CD4-positive, CD25-positive, alpha-beta regulatory T cell (primary cell): ENCODE results near the gene DEPDC1B. TPM values are rescaled to one million over a fixed set of nuclear protein-coding genes. Genes with fewer than 3 reads are reported as not detected.
"Not testable (repeated sequence)": the region's sequence is repeated elsewhere in the genome, so short reads cannot be mapped to it uniquely, and the experiment has no call there.

Source experiments
- ATAC-seq, 2 donors: fragments of 150-1000 bp; cut with Tn5 transposase; one replicate each; pipeline ENCODE4 v1.10.0; 2021; ENCODE audit warnings: low read depth in 2 of 2, moderate number of reproducible peaks in 2 of 2, moderate library complexity in 1 of 2
- DNase-seq, 3 donors: peaks; one replicate each; pipeline versions ENCODE4 v3.0.0 to v3.0.0-alpha.2; 2012 to 2022; ENCODE audit warnings: mixed read lengths in 1 of 3
- H3K27ac ChIP-seq: one replicate; pipeline ENCODE4 v1.7.0; 2013; ENCODE audit warnings: mild to moderate bottlenecking, low read length; ENCODE audit not compliant: insufficient read depth, poor library complexity, severe bottlenecking
- H3K27me3 ChIP-seq: one replicate; pipeline ENCODE4 v1.7.0; 2013; ENCODE audit warnings: low read length; ENCODE audit not compliant: control insufficient read depth, insufficient read depth
- H3K36me3 ChIP-seq: one replicate; pipeline ENCODE4 v1.7.0; 2013; ENCODE audit warnings: mild to moderate bottlenecking, low read length, moderate library complexity; ENCODE audit not compliant: control insufficient read depth, insufficient read depth
- H3K4me1 ChIP-seq: 2 replicates; pipeline ENCODE4 v1.7.0; 2013; ENCODE audit warnings: mild to moderate bottlenecking, low read length; ENCODE audit not compliant: insufficient read depth, control insufficient read depth, poor library complexity, severe bottlenecking
- H3K4me3 ChIP-seq: one replicate; pipeline ENCODE4 v1.7.0; 2013; ENCODE audit warnings: low read depth, mild to moderate bottlenecking, low read length, moderate library complexity
- H3K9me3 ChIP-seq, 2 experiments: 1 replicate in 1 of 2; 2 replicates in 1 of 2; pipeline ENCODE4 v1.7.0; 2013; ENCODE audit warnings: low read length in 2 of 2, mild to moderate bottlenecking in 1 of 2, moderate library complexity in 1 of 2; ENCODE audit not compliant: control insufficient read depth in 2 of 2
- H3K27ac Mint-ChIP-seq, 3 donors: one replicate each; pipeline ENCODE4 v1.8.0; 2020 to 2022; ENCODE audit warnings: mild to moderate bottlenecking in 3 of 3, mixed read lengths in 3 of 3, moderate library complexity in 2 of 3
- H3K27me3 Mint-ChIP-seq: one replicate; pipeline ENCODE4 v1.8.0; 2022; ENCODE audit warnings: mild to moderate bottlenecking, mixed read lengths
- H3K36me3 Mint-ChIP-seq: one replicate; pipeline ENCODE4 v1.8.0; 2020; ENCODE audit warnings: mixed read lengths
- H3K4me1 Mint-ChIP-seq, 4 donors: one replicate each; pipeline ENCODE4 v1.8.0; 2020 to 2022; ENCODE audit warnings: mixed read lengths in 4 of 4, mild to moderate bottlenecking in 1 of 4
- H3K4me3 Mint-ChIP-seq, 4 donors: one replicate each; pipeline ENCODE4 v1.8.0; 2020 to 2022; ENCODE audit warnings: mild to moderate bottlenecking in 4 of 4, mixed read lengths in 4 of 4, moderate library complexity in 3 of 4
- H3K9me3 Mint-ChIP-seq, 7 donors: one replicate each; pipeline ENCODE4 v1.8.0; 2020 to 2022; ENCODE audit warnings: mixed read lengths in 7 of 7, mild to moderate bottlenecking in 3 of 7, moderate library complexity in 2 of 7
- polyA plus RNA-seq, 4 donors: library from polyadenylated mRNA; unstranded; fragments of 300-500 nt; fragmentation: Illumina TruSeq; gene quantifications; one replicate each; pipeline ENCODE4 v1.2.3, GENCODE V29; 2021
- total RNA-seq: library from RNA; stranded (reverse); gene quantifications from one replicate; pipeline ENCODE4 v1.2.3, GENCODE V29; 2022

The DEPDC1B gene
- total and polyA plus RNA-seq, 5 donors from 2014 or later, result 0.83 to 4.3 (median 2.0) TPM

- Mint-ChIP-seq H3K4me3 (no peak overlapping the region), H3K9me3 (peaks cover 0 to 4% (median 0%) of the 10 kb centered on the region in 7 donors), H3K36me3 (no peaks in the 10 kb centered on the region), H3K27ac (no peak overlapping the region), H3K4me1 (no peaks in the 10 kb centered on the region), H3K27me3 (no peaks in the 10 kb centered on the region)
- H3K4me3 ChIP-seq, result no peak overlapping the region
- no peaks in the 10 kb centered on the region for H3K4me1 ChIP-seq
- DNase-seq (no peak), ATAC-seq (no peak)
- no peaks in the 10 kb centered on the region for H3K9me3 ChIP-seq
- H3K27ac ChIP-seq, result no peak overlapping the region
- H3K27me3 ChIP-seq, result no peaks in the 10 kb centered on the region
- no peaks in the 10 kb centered on the region for H3K36me3 ChIP-seq
Observed at GRCh38 chr5:60636644-60637043, 63.3 kb downstream of the DEPDC1B start.

- DNase-seq, result no peak
- Mint-ChIP-seq H3K4me3 (no peak overlapping the region), H3K27ac (no peak overlapping the region), H3K9me3 (peaks cover 0 to 4% (median 0%) of the 10 kb centered on the region in 7 donors), H3K4me1 (no peaks in the 10 kb centered on the region), H3K27me3 (no peaks in the 10 kb centered on the region), H3K36me3 (no peaks in the 10 kb centered on the region)
- Histone ChIP-seq H3K27me3 (no peaks in the 10 kb centered on the region), H3K4me3 (no peak overlapping the region), H3K9me3 (no peaks in the 10 kb centered on the region), H3K27ac (no peak overlapping the region), H3K36me3 (no peaks in the 10 kb centered on the region), H3K4me1 (no peaks in the 10 kb centered on the region)
- ATAC-seq, result no peak
Observed at GRCh38 chr5:60636001-60636400, 64.0 kb downstream of the DEPDC1B start.

DNA sequence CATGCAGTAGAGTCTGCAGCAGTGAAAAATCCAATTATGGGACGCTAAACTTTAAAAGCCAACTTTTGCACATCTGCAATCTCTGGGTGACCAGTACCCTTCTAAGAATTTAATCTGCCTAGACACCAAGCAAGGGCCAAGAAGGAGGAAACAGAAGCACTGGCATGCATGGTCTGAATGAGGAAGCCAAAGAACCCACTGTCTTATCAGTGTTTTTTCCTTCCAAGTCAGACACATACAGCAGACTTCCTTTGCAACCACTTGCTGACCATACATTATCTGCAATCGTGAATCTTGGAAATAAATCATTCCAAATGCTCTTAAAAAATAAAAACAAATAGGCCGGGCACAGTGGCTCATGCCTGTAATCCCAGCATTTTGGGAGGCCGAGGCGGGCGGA is 65.9 kb downstream of the DEPDC1B start:
- Mint-ChIP-seq H3K9me3 (peaks cover 0 to 4% (median 0%) of the 10 kb centered on the region in 7 donors), H3K27me3 (no peaks in the 10 kb centered on the region), H3K4me3 (no peak overlapping the region), H3K27ac (no peak overlapping the region), H3K36me3 (no peaks in the 10 kb centered on the region), H3K4me1 (no peaks in the 10 kb centered on the region)
- no peak overlapping the region for H3K27ac ChIP-seq
- no peaks in the 10 kb centered on the region for H3K27me3 ChIP-seq
- H3K9me3 ChIP-seq, result no peaks in the 10 kb centered on the region
- no peaks in the 10 kb centered on the region for H3K4me1 ChIP-seq
- DNase-seq (no peak), ATAC-seq (no peak)
- no peak overlapping the region for H3K4me3 ChIP-seq
- H3K36me3 ChIP-seq, result no peaks in the 10 kb centered on the region

- Histone ChIP-seq H3K9me3 (no peaks in the 10 kb centered on the region), H3K27me3 (no peaks in the 10 kb centered on the region), H3K36me3 (no peaks in the 10 kb centered on the region), H3K4me1 (no peaks in the 10 kb centered on the region), H3K4me3 (no peak overlapping the region), H3K27ac (no peak overlapping the region)
- Mint-ChIP-seq H3K27ac (peak overlapping the region in 1 of 3 donors; percentile 18), H3K4me1 (no peaks in the 10 kb centered on the region), H3K27me3 (no peaks in the 10 kb centered on the region), H3K36me3 (no peaks in the 10 kb centered on the region), H3K9me3 (peaks cover 0 to 4% (median 0%) of the 10 kb centered on the region in 7 donors), H3K4me3 (no peak overlapping the region)
- DNase-seq, result no peak
- ATAC-seq, result no peak
Observed at GRCh38 chr5:60633341-60633740, 66.6 kb downstream of the DEPDC1B start.

- Mint-ChIP-seq H3K27me3 (no peaks in the 10 kb centered on the region), H3K9me3 (peaks cover 0 to 4% (median 0%) of the 10 kb centered on the region in 7 donors), H3K4me3 (no peak overlapping the region), H3K4me1 (no peaks in the 10 kb centered on the region), H3K27ac (no peak overlapping the region), H3K36me3 (no peaks in the 10 kb centered on the region)
- no peak overlapping the region for H3K4me3 ChIP-seq
- H3K4me1 ChIP-seq, result no peaks in the 10 kb centered on the region
- H3K27me3 ChIP-seq, result no peaks in the 10 kb centered on the region
- DNase-seq, result no peak
- H3K9me3 ChIP-seq, result no peaks in the 10 kb centered on the region
- ATAC-seq, result no peak
- H3K36me3 ChIP-seq, result no peaks in the 10 kb centered on the region
- H3K27ac ChIP-seq, result no peak overlapping the region
Observed at GRCh38 chr5:60632153-60632552, 67.8 kb downstream of the DEPDC1B start.

GRCh38 chr5:60630836-60631235 is 69.1 kb downstream of the DEPDC1B start:
- Histone ChIP-seq H3K4me3 (no peak overlapping the region), H3K27me3 (no peaks in the 10 kb centered on the region), H3K27ac (no peak overlapping the region), H3K36me3 (no peaks in the 10 kb centered on the region), H3K9me3 (no peaks in the 10 kb centered on the region), H3K4me1 (no peaks in the 10 kb centered on the region)
- Mint-ChIP-seq H3K27ac (no peak overlapping the region), H3K36me3 (no peaks in the 10 kb centered on the region), H3K4me3 (no peak overlapping the region), H3K27me3 (no peaks in the 10 kb centered on the region), H3K4me1 (peaks cover 0 to 1% (median 0%) of the 10 kb centered on the region in 4 donors), H3K9me3 (peaks cover 0 to under 1% (median 0%) of the 10 kb centered on the region in 7 donors)
- no peak for DNase-seq
- no peak for ATAC-seq

- no peaks in the 10 kb centered on the region for H3K27me3 Mint-ChIP-seq
Observed at GRCh38 chr5:60630179-60630578, 69.8 kb downstream of the DEPDC1B start.

DNA sequence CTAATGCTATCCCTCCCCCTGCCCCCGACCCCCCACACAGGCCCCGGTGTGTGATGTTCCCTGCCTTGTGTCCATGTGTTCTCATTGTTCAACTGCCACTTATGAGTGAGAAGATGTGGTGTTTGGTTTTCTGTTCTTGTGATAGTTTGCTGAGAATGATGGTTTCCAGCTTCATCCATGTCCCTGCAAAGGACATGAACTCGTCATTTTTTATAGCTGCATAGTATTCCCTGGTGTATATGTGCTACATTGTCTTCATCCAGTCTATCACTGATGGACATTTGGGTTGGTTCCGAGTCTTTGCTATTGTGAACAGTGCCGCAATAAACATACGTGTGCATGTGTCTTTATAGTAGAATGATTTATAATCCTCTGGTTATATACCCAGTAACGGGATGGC is 75.1 kb downstream of the DEPDC1B start:
- H3K9me3 ChIP-seq, H3K27ac ChIP-seq, H3K4me3 Mint-ChIP-seq, H3K4me1 ChIP-seq, H3K27me3 Mint-ChIP-seq, H3K36me3 Mint-ChIP-seq, H3K36me3 ChIP-seq, H3K27ac Mint-ChIP-seq, H3K27me3 ChIP-seq, H3K4me3 ChIP-seq, H3K4me1 Mint-ChIP-seq, ATAC-seq, H3K9me3 Mint-ChIP-seq, DNase-seq: not testable (repeated sequence)

More at GRCh38 chr5:60630179-60630578, 69.8 kb downstream of the DEPDC1B start:
- Histone ChIP-seq H3K27me3 (no peaks in the 10 kb centered on the region), H3K36me3 (no peaks in the 10 kb centered on the region), H3K27ac (no peak overlapping the region), H3K4me1 (no peaks in the 10 kb centered on the region), H3K4me3 (no peak overlapping the region), H3K9me3 (no peaks in the 10 kb centered on the region)
- no peaks in the 10 kb centered on the region for H3K36me3 Mint-ChIP-seq
- DNase-seq, result no peak
- no peak for ATAC-seq
- H3K4me1 Mint-ChIP-seq, result peaks cover 0 to 3% (median 0%) of the 10 kb centered on the region in 4 donors
- H3K9me3 Mint-ChIP-seq, result no peaks in the 10 kb centered on the region
- no peak overlapping the region for H3K27ac Mint-ChIP-seq
- H3K4me3 Mint-ChIP-seq, result no peak overlapping the region
